PC-3 (cell line): Measurements from ENCODE around the gene OR5A1. TPM values are rescaled to one million over a fixed set of nuclear protein-coding genes. Genes with fewer than 3 reads are reported as not detected.

Source experiments
- ATAC-seq: fragments of 200-7000 bp; cut with Tn5 transposase; 2 replicates; pipeline ENCODE4 v1.9.1; 2020; ENCODE audit warnings: mild to moderate bottlenecking, moderate library complexity
- BruUV-seq: library from RNA; stranded (reverse); fragments of 400-500 nt; replicated peaks from 2 replicates; lab custom pipeline; 2021; lab: Mats Ljungman, UMichigan
- CTCF ChIA-PET: fragments of 300-600 bp; sonication (Branson Sonifier 250); formaldehyde crosslinking; loops from one replicate; lab custom pipeline; 2022; ENCODE audit warnings: antibody characterized with exemption; lab: Charles Lee
- POLR2A ChIA-PET: fragments of 300-600 bp; sonication (Branson Sonifier 250); formaldehyde crosslinking; loops from one replicate; lab custom pipeline; 2022; ENCODE audit warnings: antibody characterized with exemption; ENCODE audit not compliant: unreplicated experiment; lab: Charles Lee
- DNase-seq: peaks from one replicate; pipeline ENCODE4 v3.0.0-alpha.2; 2015
- H2AFZ ChIP-seq: fragments of 300-600 bp; sonication (generic); 2 replicates; pipeline ENCODE4 v1.6.0; 2016; ENCODE audit warnings: antibody characterized with exemption, low read length
- H3F3A ChIP-seq: fragments of 300-600 bp; sonication (generic); one replicate; pipeline ENCODE4 v1.6.0; 2017; ENCODE audit warnings: antibody characterized with exemption, low read length, control low read depth, mild to moderate bottlenecking; ENCODE audit not compliant: unreplicated experiment
- H3K27ac ChIP-seq: fragments of 300-600 bp; sonication (generic); 2 replicates; pipeline ENCODE4 v1.5.1; 2016; ENCODE audit warnings: mild to moderate bottlenecking, low read length
- H3K27me3 ChIP-seq: fragments of 300-600 bp; sonication (generic); 2 replicates; pipeline ENCODE4 v1.6.1; 2016; ENCODE audit warnings: low read length, mixed read lengths
- H3K36me3 ChIP-seq: fragments of 300-600 bp; sonication (generic); 2 replicates; pipeline ENCODE4 v1.6.1; 2016; ENCODE audit warnings: low read depth, mixed run types, low read length, mixed read lengths
- H3K4me1 ChIP-seq: fragments of 300-600 bp; sonication (generic); 2 replicates; pipeline ENCODE4 v1.5.1; 2016; ENCODE audit warnings: low read length; ENCODE audit not compliant: insufficient read depth
- H3K4me2 ChIP-seq: fragments of 300-600 bp; sonication (generic); 2 replicates; pipeline ENCODE4 v1.6.0; 2016; ENCODE audit warnings: low read length
- H3K4me3 ChIP-seq: fragments of 300-600 bp; sonication (generic); 2 replicates; pipeline ENCODE4 v1.5.1; 2016; ENCODE audit warnings: mild to moderate bottlenecking, low read length, mixed read lengths
- H3K79me2 ChIP-seq: fragments of 300-600 bp; sonication (generic); 2 replicates; pipeline ENCODE4 v1.6.1; 2017; ENCODE audit warnings: low read length, mixed read lengths
- H3K9ac ChIP-seq: fragments of 300-600 bp; sonication (generic); 2 replicates; pipeline ENCODE4 v1.6.0; 2016; ENCODE audit warnings: mild to moderate bottlenecking, low read length
- H3K9me2 ChIP-seq: fragments of 300-600 bp; sonication (generic); replicated peaks from 2 replicates; pipeline ENCODE4 v1.6.1; 2016; ENCODE audit warnings: mixed run types, low read length, mixed read lengths
- H3K9me3 ChIP-seq: fragments of 300-600 bp; sonication (generic); 2 replicates; pipeline ENCODE4 v1.6.1; 2016; ENCODE audit warnings: low read length, mixed read lengths
- H4K20me1 ChIP-seq: fragments of 300-600 bp; sonication (generic); 2 replicates; pipeline ENCODE4 v1.6.1; 2016; ENCODE audit warnings: low read length, mixed read lengths
- CTCF ChIP-seq: fragments of 300-600 bp; sonication (generic); conservative IDR thresholded peaks from 2 replicates; pipeline ENCODE4 v1.5.1; 2017; ENCODE audit warnings: antibody characterized with exemption, low read depth, mild to moderate bottlenecking, low read length
- EZH2 ChIP-seq: fragments of 300-600 bp; sonication (generic); IDR thresholded peaks from one replicate; pipeline ENCODE4 v1.6.1; 2017; ENCODE audit warnings: antibody characterized with exemption, mild to moderate bottlenecking, low read length; ENCODE audit not compliant: unreplicated experiment
- EZH2phosphoT487 ChIP-seq: fragments of 300-600 bp; sonication (generic); IDR thresholded peaks from 2 replicates; pipeline ENCODE4 v1.6.1; 2018; ENCODE audit warnings: mild to moderate bottlenecking, antibody characterized with exemption, low read length, borderline replicate concordance
- intact Hi-C: fragments of 100-400 bp; cut with micrococcal nuclease; formaldehyde crosslinking; loops from 2 replicates; pipeline ENCODE4 v1.9.0; 2023
- total RNA-seq: library from RNA; depleted of rRNA; stranded (reverse); fragments of >200 nt; gene quantifications from 2 replicates; pipeline ENCODE4 v1.2.3, GENCODE V29; 2014

OR5A1 gene
- total RNA-seq, 1 experiment from 2014 or later = not detected

- H3K36me3 ChIP-seq = no peaks in the 10 kb centered on the region
- CTCF ChIA-PET = no interaction called here
These were observed 18.1 kb upstream of the OR5A1 start for GRCh38 chr11:59418156-59418555.

GRCh38 chr11:59423835-59424234 is 12.4 kb upstream of the OR5A1 start:
- POLR2A ChIA-PET = no interaction called here
- Histone ChIP-seq H3K79me2 (no peaks in the 10 kb centered on the region), H3K4me2 (no peak overlapping the region), H3K36me3 (no peaks in the 10 kb centered on the region), H3F3A (no peaks in the 10 kb centered on the region), H3K4me3 (no peak overlapping the region), H3K9ac (no peak overlapping the region), H4K20me1 (no peaks in the 10 kb centered on the region), H3K4me1 (no peaks in the 10 kb centered on the region), H3K9me2 (no peaks in the 10 kb centered on the region), H3K9me3 (no peaks in the 10 kb centered on the region), H3K27me3 (peaks cover 55% of the 10 kb centered on the region), H2AFZ (no peak overlapping the region), H3K27ac (no peak overlapping the region)
- TF ChIP-seq CTCF (no peak), EZH2 (no peak), EZH2phosphoT487 (no peak)
- BruUV-seq = no TSS peak
- DNase-seq = no peak
- ATAC-seq = no peak
- CTCF ChIA-PET = no interaction called here
- intact Hi-C loops = no loop called here

More at GRCh38 chr11:59418156-59418555, 18.1 kb upstream of the OR5A1 start:
- Histone ChIP-seq H3K79me2 (no peaks in the 10 kb centered on the region), H3K27me3 (peaks cover 62% of the 10 kb centered on the region), H3K4me2 (no peak overlapping the region), H3K9ac (no peak overlapping the region), H3K9me2 (no peaks in the 10 kb centered on the region), H3F3A (no peaks in the 10 kb centered on the region), H3K4me3 (no peak overlapping the region), H3K9me3 (no peaks in the 10 kb centered on the region), H3K27ac (no peak overlapping the region), H3K4me1 (no peaks in the 10 kb centered on the region), H4K20me1 (no peaks in the 10 kb centered on the region), H2AFZ (no peak overlapping the region)
- TF ChIP-seq EZH2phosphoT487 (no peak), CTCF (no peak), EZH2 (no peak)
- intact Hi-C loops = no loop called here
- DNase-seq (no peak), ATAC-seq (no peak)
- POLR2A ChIA-PET = no interaction called here
- BruUV-seq = no TSS peak

- peaks cover 48% of the 10 kb centered on the region for H3K27me3 ChIP-seq
- no peaks in the 10 kb centered on the region for H3K9me2 ChIP-seq
- intact Hi-C loops = no loop called here
- no peak for ATAC-seq
- H3K4me3 ChIP-seq = no peak overlapping the region
- no peak for DNase-seq
- H3F3A ChIP-seq = no peaks in the 10 kb centered on the region
- no peaks in the 10 kb centered on the region for H4K20me1 ChIP-seq
- no peak overlapping the region for H2AFZ ChIP-seq
- no peaks in the 10 kb centered on the region for H3K36me3 ChIP-seq
- no peak overlapping the region for H3K27ac ChIP-seq
- no TSS peak for BruUV-seq
- TF ChIP-seq EZH2 (no peak), EZH2phosphoT487 (no peak), CTCF (no peak)
- POLR2A ChIA-PET = no interaction called here
- H3K4me1 ChIP-seq = no peaks in the 10 kb centered on the region
- no peak overlapping the region for H3K4me2 ChIP-seq
- H3K9ac ChIP-seq = no peak overlapping the region
- CTCF ChIA-PET = no interaction called here
- no peaks in the 10 kb centered on the region for H3K9me3 ChIP-seq
- no peaks in the 10 kb centered on the region for H3K79me2 ChIP-seq
These were observed 11.1 kb upstream of the OR5A1 start for GRCh38 chr11:59425131-59425530.
